Measurements from ENCODE around the gene POLN.

GRCh38 chr4:2154215-2154740 lies 87.6 kb downstream of the POLN start:
- TF ChIP-seq CTCF (IDR thresholded peaks at IDR 0.05) (no peak), POLR2A (IDR thresholded peaks at IDR 0.05) (no peak)

All from tibial nerve (tissue), 3 donors.